K562 (cell line): ENCODE results near the gene MITD1. TPM values are rescaled to one million over a fixed set of nuclear protein-coding genes. Genes with fewer than 3 reads are reported as not detected.

Experiments
- FOXP4 ChIP-seq: sonication (generic); formaldehyde crosslinking; IDR thresholded peaks from 2 replicates; pipeline ENCODE4 v1.8.0; 2022; ENCODE audit warnings: mild to moderate bottlenecking, missing genetic modification reagents, borderline replicate concordance
- IRF1 ChIP-seq: sonication (generic); formaldehyde crosslinking; IDR thresholded peaks from 2 replicates; pipeline ENCODE4 v1.8.0; 2022; ENCODE audit warnings: missing genetic modification reagents, mild to moderate bottlenecking, borderline replicate concordance
- JUN ChIP-seq, 2 experiments: sonication (generic) in 1 of 2; formaldehyde crosslinking in 1 of 2; IDR thresholded peaks; 2 replicates each; pipeline versions ENCODE4 v1.6.1 to v1.8.0; 2012 to 2022; ENCODE audit warnings: borderline replicate concordance in 2 of 2, mild to moderate bottlenecking in 2 of 2, improper control_type of control experiment in 1 of 2, low read depth in 1 of 2, low read length in 1 of 2, missing genetic modification reagents in 1 of 2
- MAFK ChIP-seq: IDR thresholded peaks from 2 replicates; pipeline ENCODE4 v1.6.1; 2011; ENCODE audit warnings: low read length, improper control_type of control experiment
- NR2F6 ChIP-seq: fragments of 450-650 bp; formaldehyde crosslinking; IDR thresholded peaks from 2 replicates; pipeline ENCODE4 v1.4.0; 2020; ENCODE audit warnings: mild to moderate bottlenecking
- PHB2 ChIP-seq: fragments of 450-650 bp; IDR thresholded peaks from 2 replicates; pipeline ENCODE4 v1.6.1; 2017; ENCODE audit warnings: low read depth
- PYGO2 ChIP-seq: fragments of 450-650 bp; IDR thresholded peaks from 2 replicates; pipeline ENCODE4 v1.6.1; 2016; ENCODE audit warnings: mild to moderate bottlenecking, missing genetic modification characterization, moderate library complexity, missing compliant biosample characterization
- polyA plus RNA-seq, 8 experiments: library from polyadenylated mRNA; depleted of rRNA in 4 of 8; stranded (reverse) in 5 of 8; unstranded in 3 of 8; fragments of >200 nt; fragmentation: Nextera tagmentation in 2 of 8; fragmentation: Illumina TruSeq in 1 of 8; extraction: Ambion mirVana in 2 of 8; extraction: Trizol in 1 of 8; gene quantifications; 2 replicates each; pipeline versions ENCODE4 v1.2.1 to v1.2.3, GENCODE V29; 2011 to 2014; ENCODE audit warnings: inconsistent platforms in 1 of 8, missing spikeins in 1 of 8
- total RNA-seq, 7 experiments: library from RNA; depleted of rRNA in 6 of 7; stranded (reverse); fragments of >200 nt in 6 of 7; fragmentation: Illumina TruSeq in 2 of 7; extraction: Trizol in 2 of 7; gene quantifications; 2 replicates each; pipeline versions ENCODE4 v1.2.1 to v1.2.3, GENCODE V29; 2011 to 2021; ENCODE audit warnings: low replicate concordance in 1 of 7

MITD1 gene
- total and polyA plus RNA-seq, 9 of the 15 experiments (the other 6 are each of a cell fraction or from before 2014, with no cell fraction given): 19.6 to 71.8 (median 43.2) TPM

- TF ChIP-seq NR2F6 (no peak), IRF1 (CRISPR knock-in tag) (no peak), PHB2 (no peak), FOXP4 (no peak), MAFK (0 out of 2 replicates have a peak, but pooled peaks have one; percentile 9), PYGO2 (no peak), JUN (IDR thresholded peaks at IDR 0.05; ENCODE audit: borderline replicate concordance, low read depth, low read length) (no peak), JUN (CRISPR knock-in tag; IDR thresholded peaks at IDR 0.05; ENCODE audit: borderline replicate concordance) (no peak)
Measured at GRCh38 chr2:99153921-99154604, 26.8 kb downstream of the MITD1 start (continued).
